Left lung (tissue), 10 donors: ENCODE data around the gene ESRRG. TPM values are rescaled to one million over a fixed set of nuclear protein-coding genes. Genes with fewer than 3 reads are reported as not detected.

Experiments used
- ATAC-seq: fragments of 200-7000 bp; cut with Tn5 transposase; one replicate; pipeline ENCODE4 v1.9.1; 2020; ENCODE audit warnings: moderate library complexity
- DNase-seq, 4 donors: peaks; one replicate each; pipeline ENCODE4 v3.0.0-alpha.2; 2013 to 2020
- H3K27ac ChIP-seq, 2 donors: fragments of 200-600 bp; sonication (generic) in 1 of 2; one replicate each; pipeline versions ENCODE4 v1.5.0 to v1.8.0; 2020 to 2021
- H3K27me3 ChIP-seq, 2 donors: fragments of 200-600 bp; sonication (generic) in 1 of 2; one replicate each; pipeline versions ENCODE4 v1.5.0 to v1.8.0; 2020 to 2021
- H3K36me3 ChIP-seq, 2 donors: fragments of 200-600 bp; sonication (generic) in 1 of 2; one replicate each; pipeline versions ENCODE4 v1.5.0 to v1.8.0; 2020 to 2021
- H3K4me1 ChIP-seq, 2 donors: fragments of 200-600 bp; one replicate each; pipeline ENCODE4 v1.8.0; 2021
- H3K4me3 ChIP-seq, 2 donors: fragments of 200-600 bp; sonication (generic) in 1 of 2; one replicate each; pipeline versions ENCODE4 v1.5.0 to v1.8.0; 2020 to 2021; ENCODE audit warnings: mild to moderate bottlenecking in 1 of 2
- H3K9me3 ChIP-seq, 2 donors: fragments of 200-600 bp; sonication (generic) in 1 of 2; one replicate each; pipeline versions ENCODE4 v1.5.0 to v1.8.0; 2020 to 2021
- CTCF ChIP-seq, 2 donors: fragments of 200-600 bp; sonication (generic) in 1 of 2; IDR thresholded peaks; one replicate each; pipeline versions ENCODE4 v1.5.0 to v1.8.0; 2021; ENCODE audit warnings: antibody characterized with exemption in 2 of 2
- intact Hi-C, 2 donors: fragments of 100-400 bp; cut with DNase I; formaldehyde crosslinking; loops; one replicate each; pipeline versions ENCODE4 v1.11.2 to v1.14.2; 2022
- polyA plus RNA-seq, 6 donors: library from polyadenylated mRNA; unstranded; fragments of 120-200 nt; gene quantifications; one replicate each; pipeline ENCODE4 v1.2.1, GENCODE V29; 2013; ENCODE audit not compliant: insufficient read length in 6 of 6
- total RNA-seq, 2 donors: library from RNA; stranded (reverse); fragmentation: NEBNext Ultra II Directional; extraction: Animal tissue kit (Norgen Biotek cat#: 25700); gene quantifications; one replicate each; pipeline ENCODE4 v1.2.1, GENCODE V29; 2021
- donor health status: DM: no; HTN: yes; CAD: no.
- donor health status: DM: no; HTN: no; CAD: no.

ESRRG gene
- total and polyA plus RNA-seq, 8 donors: 0.29 to 2.3 (median 1.5) TPM

- no peak for DNase-seq
- TF ChIP-seq CTCF (IDR thresholded peaks at IDR 0.05): no peak
- H3K27me3 ChIP-seq: no peaks in the 10 kb centered on the region
- H3K27ac ChIP-seq: no peak overlapping the region
- H3K4me3 ChIP-seq: no peak overlapping the region
- intact Hi-C loops: no loop called here
- no peaks in the 10 kb centered on the region for H3K9me3 ChIP-seq
- no peak for ATAC-seq
- no peaks in the 10 kb centered on the region for H3K36me3 ChIP-seq
- no peaks in the 10 kb centered on the region for H3K4me1 ChIP-seq
Measured at GRCh38 chr1:216614011-216614934, 109.0 kb downstream of the ESRRG start.

- no peaks in the 10 kb centered on the region for H3K9me3 ChIP-seq
- no peak for ATAC-seq
- H3K4me1 ChIP-seq: no peaks in the 10 kb centered on the region
- TF ChIP-seq CTCF (IDR thresholded peaks at IDR 0.05): no peak
- H3K36me3 ChIP-seq: no peaks in the 10 kb centered on the region
- no peak overlapping the region for H3K27ac ChIP-seq
- intact Hi-C loops: no loop called here
- H3K27me3 ChIP-seq: no peaks in the 10 kb centered on the region
- no peak for DNase-seq
- H3K4me3 ChIP-seq: no peak overlapping the region
Measured at GRCh38 chr1:216612291-216612690, 110.9 kb downstream of the ESRRG start.

GRCh38 chr1:216607067-216607697 is 116.0 kb downstream of the ESRRG start:
- no peak for TF ChIP-seq CTCF (IDR thresholded peaks at IDR 0.05)
- DNase-seq: no peak
- Histone ChIP-seq H3K4me1 (no peaks in the 10 kb centered on the region), H3K4me3 (no peak overlapping the region), H3K9me3 (no peaks in the 10 kb centered on the region), H3K27me3 (no peaks in the 10 kb centered on the region), H3K36me3 (no peaks in the 10 kb centered on the region), H3K27ac (no peak overlapping the region)
- no peak for ATAC-seq
- intact Hi-C loops: no loop called here

- H3K36me3 ChIP-seq: no peaks in the 10 kb centered on the region
- no peak overlapping the region for H3K4me3 ChIP-seq
- H3K9me3 ChIP-seq: no peaks in the 10 kb centered on the region
- no peak overlapping the region for H3K27ac ChIP-seq
- no peak for DNase-seq
- peaks cover 0 to 3% of the 10 kb centered on the region in 2 donors for H3K27me3 ChIP-seq
- no peaks in the 10 kb centered on the region for H3K4me1 ChIP-seq
- TF ChIP-seq CTCF (IDR thresholded peaks at IDR 0.05): no peak
- intact Hi-C loops: no loop called here
- no peak for ATAC-seq
Measured at GRCh38 chr1:216606047-216606637, 117.1 kb downstream of the ESRRG start.

- H3K4me1 ChIP-seq: no peaks in the 10 kb centered on the region
Measured at GRCh38 chr1:216604771-216605170, 118.5 kb downstream of the ESRRG start.

More at GRCh38 chr1:216604771-216605170, 118.5 kb downstream of the ESRRG start:
- DNase-seq: no peak
- intact Hi-C loops: no loop called here
- no peak for TF ChIP-seq CTCF (IDR thresholded peaks at IDR 0.05)
- H3K27me3 ChIP-seq: peaks cover 0 to 9% of the 10 kb centered on the region in 2 donors
- H3K9me3 ChIP-seq: no peaks in the 10 kb centered on the region
- no peak for ATAC-seq
- no peak overlapping the region for H3K27ac ChIP-seq
- H3K36me3 ChIP-seq: no peaks in the 10 kb centered on the region
- H3K4me3 ChIP-seq: no peak overlapping the region
